ENCODE measurements around the gene CSRP1.
"Not testable (repeated sequence)": the region's sequence is repeated elsewhere in the genome, so short reads cannot be mapped to it uniquely, and the experiment has no call there.

CSRP1 gene

GRCh38 chr1:201478666-201479065, 28.3 kb downstream of the CSRP1 start:
- DNase-seq (ENCODE audit: low read depth): not testable (repeated sequence)

DNA sequence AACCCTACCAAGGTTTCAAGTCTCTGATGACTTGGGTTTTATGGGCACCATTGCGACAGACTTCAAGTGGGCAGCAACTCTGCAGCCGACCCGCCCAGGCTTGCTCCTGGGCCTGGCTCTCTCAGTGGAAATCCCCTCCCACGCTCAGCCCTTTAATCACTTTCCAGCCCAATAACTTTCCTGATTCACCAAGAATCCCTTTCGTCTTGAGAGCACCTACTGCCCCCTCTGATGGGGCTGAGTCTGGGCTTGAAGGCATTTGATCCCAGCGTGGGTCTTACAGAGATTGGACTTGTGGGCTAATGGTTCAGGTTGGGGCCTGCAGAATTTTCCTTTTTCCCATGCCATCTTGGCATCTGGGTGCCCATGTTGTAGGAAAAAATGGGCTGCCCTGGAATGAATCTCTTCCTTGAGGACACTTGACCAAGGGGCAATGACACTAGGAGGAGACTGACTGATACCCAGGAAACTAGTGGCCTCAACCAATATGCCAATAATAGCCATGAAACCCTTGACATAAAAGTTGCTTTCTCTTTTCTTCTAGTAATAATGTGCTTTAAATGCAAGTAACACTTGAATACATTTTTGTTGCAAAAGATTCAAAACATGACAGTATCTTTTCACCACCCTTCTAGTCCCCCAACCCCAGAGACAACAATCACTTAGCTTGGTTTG, 30.1 kb downstream of the CSRP1 start:
- no peak for DNase-seq (ENCODE audit: low read depth)

- DNase-seq (ENCODE audit: low read depth): no peak
These were observed 30.8 kb downstream of the CSRP1 start for GRCh38 chr1:201475915-201476669.

- no peak for DNase-seq (ENCODE audit: low read depth)
These were observed 31.8 kb downstream of the CSRP1 start for GRCh38 chr1:201475130-201475529.

- no peak for DNase-seq (ENCODE audit: low read depth)
These were observed 33.6 kb downstream of the CSRP1 start for GRCh38 chr1:201473296-201473695.

- DNase-seq (ENCODE audit: low read depth): not testable (repeated sequence)
These were observed 34.6 kb downstream of the CSRP1 start for GRCh38 chr1:201472321-201472720.

GRCh38 chr1:201471772-201472171, 35.2 kb downstream of the CSRP1 start:
- DNase-seq (ENCODE audit: low read depth): no peak

DNA sequence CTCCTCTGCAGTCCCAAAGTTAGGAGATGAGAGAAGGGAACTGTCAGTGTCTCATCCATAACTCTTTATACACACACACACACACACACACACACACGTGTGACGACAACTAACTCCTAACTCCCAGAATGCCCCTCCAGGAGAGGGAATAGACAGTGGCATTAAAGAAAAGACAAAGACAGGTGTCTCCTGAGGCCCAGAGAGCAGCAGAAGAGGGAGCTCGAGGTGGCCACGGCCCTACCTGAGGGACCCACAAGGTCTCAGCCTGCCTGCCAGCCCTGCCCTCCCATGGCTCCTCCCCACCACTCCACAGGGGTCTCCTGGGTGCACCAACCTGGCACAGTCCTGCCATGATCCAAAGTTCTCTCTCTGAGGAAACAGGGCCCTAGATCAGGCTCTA, 36.3 kb downstream of the CSRP1 start:
- DNase-seq (ENCODE audit: low read depth): no peak

DNA sequence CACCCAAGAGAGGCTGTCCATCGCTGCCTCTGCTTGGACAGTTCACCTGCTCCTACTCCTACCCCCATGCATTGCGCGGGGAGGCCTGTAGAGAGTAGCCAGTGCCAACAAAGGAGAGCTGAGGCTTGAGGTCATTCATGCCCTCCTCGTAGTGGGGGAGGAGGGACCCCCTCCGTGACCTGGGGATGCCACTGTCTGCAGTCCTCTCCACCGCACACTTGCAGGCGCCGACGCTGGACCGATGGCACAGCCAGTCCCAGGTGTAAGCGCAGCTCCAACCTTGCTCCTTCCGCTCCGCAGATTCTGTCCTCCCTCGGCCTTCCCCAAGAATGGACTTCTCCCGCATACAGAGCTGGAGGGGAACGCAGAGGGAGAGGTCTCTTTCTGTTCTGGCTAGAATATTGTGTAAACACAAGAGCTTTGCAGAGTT, 37.3 kb downstream of the CSRP1 start:
- no peak for DNase-seq (ENCODE audit: low read depth)

DNA sequence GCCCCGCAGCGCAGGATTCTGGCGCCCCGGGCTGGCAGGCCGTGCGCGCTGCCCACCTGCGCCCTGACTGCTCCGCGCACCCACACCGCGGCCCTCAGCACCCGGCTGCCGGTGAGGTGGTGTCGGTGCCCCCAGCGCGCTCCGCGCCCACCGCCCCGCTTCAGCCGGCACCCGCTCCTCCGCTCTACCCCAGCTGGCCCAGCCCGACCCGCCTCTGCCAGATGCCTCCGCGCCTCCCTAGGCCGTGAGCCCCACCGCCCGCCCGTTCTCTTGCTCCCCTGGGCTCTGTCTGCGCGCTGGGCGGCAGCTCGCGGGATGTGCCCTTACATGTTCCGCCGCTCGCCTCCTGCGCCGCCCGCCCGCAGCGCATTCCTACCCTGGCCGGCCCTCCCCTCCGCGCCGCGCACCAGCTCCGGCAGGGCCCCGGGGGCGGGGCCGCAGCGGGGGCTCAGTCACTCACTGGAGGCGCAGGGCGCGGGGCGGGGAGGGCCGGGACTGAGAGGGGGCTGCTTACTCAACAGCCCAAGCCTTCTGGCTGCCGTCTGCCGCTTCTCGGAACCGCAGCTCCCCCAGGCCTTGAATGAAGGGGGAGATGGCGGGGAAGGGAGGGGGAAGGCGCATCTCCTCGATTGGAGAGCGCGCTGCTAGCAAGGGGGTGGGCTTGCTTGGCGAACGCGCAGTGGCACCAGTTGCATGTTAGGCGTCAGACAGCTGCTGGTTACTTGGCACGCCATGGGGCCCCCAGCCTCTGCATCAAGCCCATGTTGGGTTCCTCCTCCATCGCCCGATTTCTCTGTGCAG, 37.9 kb downstream of the CSRP1 start, which contains the start of gene PHLDA3:
Gene PHLDA3, minus strand, starts transcription at position 345 of the 801 bp plus-strand sequence. CDS start 402 bp downstream, outside the sequence.
- no peak for DNase-seq (ENCODE audit: low read depth)

DNA sequence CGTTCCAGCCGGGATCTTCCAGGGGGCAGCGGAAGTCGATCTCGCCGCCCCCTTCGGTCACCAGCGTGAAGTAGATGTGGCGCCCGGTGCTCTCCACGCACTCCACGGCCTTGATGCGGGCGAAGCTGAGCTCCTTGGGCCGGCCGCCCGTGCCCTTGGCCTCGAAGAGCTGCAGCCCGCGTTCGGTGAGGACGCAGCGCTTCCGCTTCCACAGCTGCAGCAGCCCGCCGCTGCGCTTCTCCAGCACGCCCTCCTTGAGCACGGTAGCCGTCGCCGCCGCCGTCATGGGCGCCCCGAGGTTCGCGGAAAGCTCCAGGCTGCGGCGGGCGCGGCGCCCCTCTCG, 38.5 kb downstream of the CSRP1 start:
- DNase-seq (ENCODE audit: low read depth): no peak

DNA sequence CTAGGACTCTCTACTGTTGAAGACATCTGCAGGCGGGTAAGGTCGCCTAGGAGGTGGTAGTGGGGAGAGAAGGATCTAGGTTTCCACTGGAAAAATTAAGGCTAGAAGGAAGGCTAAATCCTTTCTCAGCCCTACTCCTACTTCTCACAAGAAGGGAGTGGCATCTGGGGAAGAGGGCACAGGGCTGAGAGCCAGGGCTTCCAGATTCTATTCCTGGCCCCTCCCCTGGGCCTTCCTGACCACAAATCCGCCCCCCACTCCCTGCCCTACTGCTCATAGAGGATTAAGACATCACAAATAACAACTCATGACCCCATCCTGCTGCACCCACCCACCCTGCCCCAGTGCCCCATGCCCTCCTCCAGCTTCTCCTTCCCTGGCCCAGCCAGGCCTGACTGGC, 40.4 kb downstream of the CSRP1 start:
- DNase-seq (ENCODE audit: low read depth): no peak

DNA sequence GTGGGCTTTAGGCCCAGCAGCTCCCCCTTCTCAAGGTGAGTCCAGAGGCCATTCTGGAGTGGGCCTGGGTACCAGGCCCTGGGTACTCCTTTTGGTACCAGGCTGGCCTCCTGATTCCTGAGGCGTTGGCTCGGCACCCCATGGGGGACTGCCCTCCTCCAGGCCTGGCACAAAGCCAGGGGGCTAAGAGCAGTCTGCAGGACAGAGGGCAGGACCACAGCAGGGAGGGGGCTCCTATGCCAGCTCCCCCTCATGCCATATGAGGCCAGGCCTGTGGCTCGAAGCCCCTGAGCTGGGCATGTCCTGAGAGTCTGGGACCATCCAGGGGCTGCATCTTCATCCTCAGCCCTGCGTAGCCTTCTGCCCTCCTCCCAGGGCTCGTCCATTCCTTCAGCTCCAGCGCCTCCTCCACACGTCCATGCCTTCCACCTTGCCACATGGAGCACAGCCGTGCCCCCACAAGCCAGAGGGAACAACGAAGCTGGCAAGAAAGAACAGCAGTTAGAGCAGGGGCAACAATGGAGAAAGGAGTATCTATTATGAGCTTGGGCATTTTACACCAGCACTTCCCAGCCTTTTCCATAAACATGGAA, 41.1 kb downstream of the CSRP1 start:
- DNase-seq (ENCODE audit: low read depth): no peak

- DNase-seq (ENCODE audit: low read depth): no peak
These were observed 43.8 kb downstream of the CSRP1 start for GRCh38 chr1:201463071-201463552.

DNA sequence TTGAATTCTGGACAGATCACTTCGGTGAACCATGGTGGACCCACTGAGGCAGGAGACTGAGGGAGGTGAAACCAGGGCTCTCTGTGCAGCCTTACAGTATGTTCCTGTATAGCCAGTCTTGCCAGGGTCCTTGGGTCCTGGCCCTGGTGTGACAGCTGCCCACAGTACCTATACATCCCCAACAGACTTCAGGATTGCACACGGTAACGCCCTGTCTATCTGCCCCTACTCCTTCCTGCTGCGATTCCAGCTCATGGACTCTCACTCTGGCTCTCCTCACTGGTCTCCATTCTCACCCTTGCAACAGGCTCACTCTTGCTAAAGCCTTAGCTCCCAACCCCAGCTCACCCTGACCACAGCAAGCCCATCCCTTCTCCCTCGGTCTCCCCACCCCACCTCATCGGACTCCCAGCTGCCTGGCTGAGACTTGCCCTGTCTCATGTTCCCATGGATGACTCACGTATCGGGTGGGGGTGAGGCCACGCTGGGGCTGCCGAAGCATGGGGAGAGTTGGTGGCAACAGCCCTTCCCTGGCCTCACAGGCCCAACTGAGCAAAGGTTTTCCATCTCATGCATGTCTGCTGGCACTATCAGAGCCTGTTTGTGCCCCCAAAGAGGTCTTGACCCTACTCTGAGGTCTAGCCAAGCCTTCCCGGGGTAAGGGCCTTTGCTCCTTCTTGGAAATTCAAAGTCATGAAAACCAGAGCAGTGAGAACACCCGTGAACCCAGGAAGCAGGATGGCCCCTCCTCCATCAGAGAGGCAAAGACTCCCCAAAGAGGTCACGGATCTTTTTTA, 45.1 kb downstream of the CSRP1 start:
- DNase-seq (ENCODE audit: low read depth): no peak

DNA sequence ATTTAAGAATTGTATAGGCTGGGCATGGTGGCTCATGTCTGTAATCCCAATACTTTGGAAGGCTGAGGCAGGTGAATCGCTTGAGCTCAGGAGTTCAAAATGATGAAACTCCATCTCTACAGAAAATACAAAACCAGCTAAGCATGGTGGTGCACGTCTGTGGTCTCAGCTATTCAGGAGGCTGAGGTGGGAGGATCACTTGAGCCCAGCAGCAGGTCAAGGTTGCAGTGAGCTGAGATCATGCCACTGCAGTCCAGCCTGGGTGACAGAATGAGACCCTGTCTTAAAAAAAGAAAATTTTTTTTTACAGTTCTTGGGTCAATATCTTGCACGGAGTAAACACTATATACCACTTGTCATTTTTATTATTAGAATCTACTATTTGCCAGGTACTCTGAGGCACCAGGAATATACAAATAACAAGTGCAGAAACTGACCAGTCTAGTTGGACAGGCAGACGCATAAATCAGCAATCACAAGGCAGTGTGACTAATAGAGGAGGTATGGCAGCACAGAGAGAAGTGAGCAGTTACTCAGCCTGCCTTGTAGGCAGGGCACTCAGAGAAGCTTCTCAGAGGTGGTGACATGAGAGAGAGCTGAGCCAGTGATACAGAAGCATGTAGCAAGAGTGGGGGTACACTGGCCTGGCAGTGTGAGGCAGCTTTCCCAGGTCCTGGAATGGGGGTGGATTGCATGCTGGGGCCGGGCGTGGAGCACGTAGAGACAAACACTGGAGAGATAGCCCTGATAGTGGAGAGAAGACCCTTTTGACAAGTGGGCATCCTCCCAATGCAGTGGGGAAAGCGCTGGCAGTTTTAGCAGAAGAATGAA, 45.9 kb downstream of the CSRP1 start:
- no peak for DNase-seq (ENCODE audit: low read depth)

- no peak for DNase-seq (ENCODE audit: low read depth)
These were observed 47.1 kb downstream of the CSRP1 start for GRCh38 chr1:201459775-201460174.

GRCh38 chr1:201459052-201459451, 47.9 kb downstream of the CSRP1 start:
- no peak for DNase-seq (ENCODE audit: low read depth)

DNA sequence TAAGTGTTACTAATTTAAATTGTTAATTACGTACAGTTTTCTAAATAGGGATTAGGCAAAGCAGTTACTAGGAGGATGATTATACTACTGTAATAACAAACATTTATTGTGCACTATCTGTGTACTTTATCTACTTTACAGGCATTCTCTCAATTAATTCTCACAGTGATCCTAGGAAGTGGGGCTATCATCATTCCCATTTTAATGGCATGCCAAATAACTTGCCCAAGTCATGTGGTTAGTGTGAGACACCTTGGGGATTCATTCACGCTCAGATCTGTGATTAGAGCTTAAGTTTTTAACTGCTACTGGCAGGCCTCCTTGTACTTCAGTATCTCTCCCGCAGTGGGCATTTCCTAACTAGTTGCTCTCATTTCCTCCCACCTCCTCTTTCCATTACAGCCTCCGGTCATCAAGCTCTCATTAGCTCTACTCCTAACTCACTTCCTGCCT, 49.4 kb downstream of the CSRP1 start:
- DNase-seq (ENCODE audit: low read depth): no peak
